ENCODE results near the gene SNAPC1.

- no peak for TF ChIP-seq CTCF (IDR thresholded peaks at IDR 0.05)
- TF ChIP-seq POLR2AphosphoS5 (IDR thresholded peaks at IDR 0.05) = no peak
- TF ChIP-seq POLR2A (IDR thresholded peaks at IDR 0.05) = no peak
Observed at GRCh38 chr14:61759878-61760277, 2.3 kb upstream of the SNAPC1 start.

Measured in breast epithelium (tissue), 3 donors.